NCI-H2029 (cell line): ENCODE results near the gene RAPGEF5.

ENCODE experiments used
- DNase-seq: peaks from one replicate; lab custom pipeline; 2025; lab: John Stamatoyannopoulos, UW

Gene RAPGEF5

GRCh38 chr7:22302951-22303423 lies 54.0 kb downstream of the RAPGEF5 start:
- no peak for DNase-seq

DNA sequence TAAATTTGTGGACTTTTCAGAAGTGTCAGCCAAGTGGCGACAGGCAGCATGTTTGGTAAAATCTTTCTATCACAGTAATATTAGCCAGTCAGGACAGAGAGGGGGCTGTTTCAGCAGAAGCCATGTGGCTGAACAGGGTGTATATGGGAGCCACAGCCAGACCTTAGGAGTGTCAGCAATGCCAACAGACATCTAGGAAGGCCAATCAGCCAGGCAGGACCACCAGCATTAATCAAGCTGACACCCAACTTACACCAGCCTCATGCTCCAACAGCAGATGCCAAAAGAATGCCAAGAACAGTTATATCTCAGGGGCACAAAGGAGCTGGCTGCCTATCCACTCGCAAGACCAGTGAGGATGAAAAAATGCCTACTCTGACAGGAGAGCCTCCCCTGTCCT lies 54.8 kb downstream of the RAPGEF5 start:
- DNase-seq = no peak

- DNase-seq = no peak
Observed at GRCh38 chr7:22301790-22302189, 55.2 kb downstream of the RAPGEF5 start.

- DNase-seq = no peak
Observed at GRCh38 chr7:22300839-22301238, 56.1 kb downstream of the RAPGEF5 start.

- no peak for DNase-seq
Observed at GRCh38 chr7:22296916-22297315, 60.0 kb downstream of the RAPGEF5 start.

DNA sequence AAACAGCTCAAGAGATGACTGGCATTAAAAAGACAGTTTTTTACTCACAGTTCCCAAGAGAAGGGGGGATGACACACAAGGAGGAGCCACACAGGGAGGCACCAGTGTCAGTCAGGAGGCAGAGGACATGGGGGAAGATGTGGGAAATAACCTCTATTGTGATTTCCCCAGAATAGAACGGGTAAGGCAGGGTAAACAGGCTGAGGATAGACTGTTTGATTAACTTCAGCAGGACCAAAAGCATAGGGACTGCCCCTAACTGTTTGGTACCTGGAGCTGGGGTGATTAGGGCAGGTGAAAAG lies 60.7 kb downstream of the RAPGEF5 start:
- no peak for DNase-seq

DNA sequence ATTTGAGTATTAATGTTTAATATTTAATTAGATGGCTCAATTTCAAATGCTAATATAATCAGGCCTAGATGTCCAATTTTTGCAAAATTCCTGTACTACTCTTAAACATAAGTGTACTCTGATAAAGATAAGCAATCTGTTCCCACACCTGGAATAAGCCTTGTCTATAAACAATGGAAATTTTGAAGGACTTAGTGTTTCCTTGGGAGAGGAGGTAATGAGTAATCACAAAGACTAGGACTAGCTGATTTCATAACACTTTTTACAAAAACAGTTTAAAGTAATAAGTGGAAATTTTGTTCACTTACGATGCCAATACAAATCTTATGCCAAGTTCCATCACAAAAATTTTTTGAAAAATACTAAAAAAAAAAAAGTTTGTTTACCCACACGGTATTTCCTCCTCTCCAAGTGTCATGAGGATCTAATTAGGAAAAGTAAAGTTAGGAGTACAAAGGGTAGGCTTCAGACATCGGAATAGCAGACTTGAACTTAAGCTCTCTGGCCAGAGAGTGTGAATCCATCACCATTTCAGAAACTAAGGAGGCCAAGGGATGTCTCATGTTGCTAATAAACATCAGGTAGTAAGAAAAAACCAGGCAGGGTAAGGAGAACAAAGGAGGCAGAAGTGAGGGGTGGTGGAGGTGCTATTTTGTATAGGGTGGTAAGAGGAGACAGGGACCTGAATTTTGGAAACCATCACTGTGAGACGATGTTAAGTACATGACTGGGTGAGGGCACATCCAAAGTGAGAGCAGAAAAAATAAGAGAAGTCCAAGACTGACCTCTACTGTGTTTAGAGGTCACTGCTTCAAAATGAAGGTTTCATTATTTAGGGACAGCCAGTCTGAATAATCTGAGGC lies 61.3 kb downstream of the RAPGEF5 start:
- DNase-seq = no peak

- DNase-seq = no peak
Observed at GRCh38 chr7:22292531-22292930, 64.4 kb downstream of the RAPGEF5 start.

- no peak for DNase-seq
Observed at GRCh38 chr7:22291977-22292376, 65.0 kb downstream of the RAPGEF5 start.

DNA sequence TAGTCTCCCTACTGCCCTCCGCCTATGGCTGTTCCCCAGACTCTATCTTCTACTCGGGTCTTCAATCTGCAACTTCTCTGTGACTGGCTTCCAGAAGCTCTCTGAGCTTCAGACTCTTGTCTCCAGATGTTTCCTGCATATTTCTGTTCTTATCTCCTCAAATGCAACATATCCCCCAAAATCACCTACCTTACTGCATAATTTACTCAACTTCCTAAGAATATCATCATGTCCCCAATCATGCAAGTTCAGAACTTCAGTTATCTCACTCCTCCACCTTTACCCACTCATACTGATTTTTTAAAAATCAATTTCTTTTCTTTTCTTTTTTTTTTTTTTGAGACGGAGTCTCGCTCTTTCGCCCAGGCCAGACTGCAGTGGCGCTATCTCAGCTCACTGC lies 68.8 kb downstream of the RAPGEF5 start:
- DNase-seq = no peak

- DNase-seq = no peak
Observed at GRCh38 chr7:22287412-22287811, 69.5 kb downstream of the RAPGEF5 start.

DNA sequence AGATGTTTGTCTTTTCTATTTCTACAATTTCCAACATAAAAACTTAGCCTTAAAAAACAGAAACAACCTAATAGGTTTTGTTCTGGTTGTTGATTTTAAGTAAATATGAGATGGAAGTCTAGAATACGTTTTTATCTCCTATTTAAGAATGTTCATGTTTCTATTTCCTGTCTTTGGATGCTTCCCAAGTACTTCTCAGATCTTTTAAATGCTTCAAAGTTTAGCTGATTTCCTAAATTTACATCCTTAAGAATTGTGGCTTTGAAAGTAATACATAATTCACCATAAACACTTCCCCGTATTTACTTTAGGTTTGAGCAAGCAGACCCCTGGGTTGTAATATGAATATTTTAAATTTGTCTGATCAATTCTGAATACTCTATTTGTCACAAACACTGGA lies 70.5 kb downstream of the RAPGEF5 start:
- no peak for DNase-seq

DNA sequence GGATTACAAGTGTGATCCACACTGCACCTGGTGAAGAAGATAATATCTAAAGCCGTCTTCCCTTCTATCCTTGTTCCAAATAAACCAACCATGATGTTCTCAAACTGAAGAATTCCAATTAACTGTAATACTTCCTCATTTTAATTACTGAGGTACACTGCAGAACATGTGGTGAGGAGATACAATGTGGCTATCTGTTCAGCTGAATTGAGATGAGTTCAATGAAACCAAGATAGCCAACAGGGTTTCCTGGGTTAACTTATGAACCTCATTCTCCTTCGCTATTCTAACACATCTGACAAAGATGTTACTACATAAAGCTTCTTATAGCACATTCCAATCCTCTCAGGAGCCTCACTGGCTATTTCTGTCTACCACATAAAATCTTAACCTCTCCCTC lies 75.5 kb downstream of the RAPGEF5 start:
- DNase-seq = no peak

DNA sequence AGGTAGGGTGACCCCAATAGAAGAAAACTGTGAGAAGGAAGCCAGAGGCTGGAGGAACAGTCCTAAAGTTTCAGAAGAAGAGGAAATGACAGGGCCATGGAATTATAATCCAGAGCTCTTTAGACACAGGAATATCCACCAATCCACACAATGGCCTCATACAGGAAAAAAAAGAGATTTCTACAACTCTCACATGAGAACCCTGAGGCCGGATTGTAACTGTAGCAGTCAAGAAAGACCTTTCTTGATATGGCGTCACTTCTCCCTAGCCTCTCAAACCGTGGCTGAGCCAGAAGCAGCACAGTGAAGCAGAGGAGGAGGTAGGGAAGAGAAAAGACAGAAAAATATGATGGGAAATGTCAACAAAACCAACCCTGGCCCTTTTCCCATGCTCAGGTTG lies 76.9 kb downstream of the RAPGEF5 start:
- no peak for DNase-seq

DNA sequence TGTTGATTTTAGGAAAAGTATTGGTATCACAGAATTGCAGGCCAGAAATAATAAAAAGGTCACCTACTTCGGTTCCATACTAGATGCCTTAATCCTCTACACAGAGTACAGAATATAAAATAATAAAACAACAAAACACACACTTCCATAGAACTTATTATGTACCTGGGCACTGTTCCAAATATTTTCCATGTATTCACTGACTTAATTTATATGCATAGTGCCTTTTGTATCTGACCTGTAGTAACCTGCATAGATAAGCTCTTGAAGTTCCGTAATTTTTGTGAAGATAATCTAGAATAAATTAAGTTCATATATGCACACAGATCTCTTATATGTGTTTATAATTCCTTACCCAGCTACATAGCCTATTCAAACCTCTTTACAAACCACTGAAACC lies 78.3 kb downstream of the RAPGEF5 start:
- peak; percentile 22 for DNase-seq

- DNase-seq = no peak
Observed at GRCh38 chr7:22277375-22277774, 79.6 kb downstream of the RAPGEF5 start.

DNA sequence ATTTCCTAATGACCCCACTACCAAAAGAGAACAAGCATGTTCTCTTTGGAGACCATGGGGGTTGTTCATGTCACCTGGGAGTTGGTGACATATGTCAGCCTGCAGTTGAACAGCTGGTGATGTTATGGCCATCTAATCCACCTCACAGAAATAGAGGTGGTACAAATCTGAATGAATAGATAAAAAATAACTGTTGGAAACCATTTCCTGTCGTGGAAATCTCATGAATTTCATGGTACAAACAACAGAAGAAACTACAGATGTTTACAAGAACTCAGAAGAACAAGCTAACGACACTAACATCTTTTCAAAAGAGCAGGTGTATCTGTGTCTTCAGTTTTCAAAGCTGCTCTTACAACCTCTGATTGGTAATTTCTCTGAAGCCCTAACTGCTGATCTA lies 81.3 kb downstream of the RAPGEF5 start:
- no peak for DNase-seq

- DNase-seq = no peak
Observed at GRCh38 chr7:22271311-22271710, 85.6 kb downstream of the RAPGEF5 start.

DNA sequence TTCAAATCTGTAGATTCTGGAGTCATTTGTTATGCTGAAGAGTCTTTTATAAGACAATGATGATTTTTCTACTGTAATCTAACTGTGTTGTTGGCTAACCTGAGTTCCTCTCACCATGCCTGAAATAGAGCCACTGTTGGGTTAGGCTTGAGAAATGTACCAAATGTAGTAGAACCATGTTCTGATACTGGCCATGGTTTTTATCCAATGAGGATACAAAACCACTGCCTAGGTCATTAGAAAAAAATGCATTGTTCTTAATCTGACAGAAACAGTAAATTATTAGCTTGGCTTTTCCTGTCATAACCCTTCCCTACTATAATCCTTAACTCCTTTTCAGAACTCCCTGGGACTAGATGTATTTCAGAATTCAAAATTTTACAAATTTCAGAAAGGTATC lies 86.6 kb downstream of the RAPGEF5 start:
- DNase-seq = no peak

DNA sequence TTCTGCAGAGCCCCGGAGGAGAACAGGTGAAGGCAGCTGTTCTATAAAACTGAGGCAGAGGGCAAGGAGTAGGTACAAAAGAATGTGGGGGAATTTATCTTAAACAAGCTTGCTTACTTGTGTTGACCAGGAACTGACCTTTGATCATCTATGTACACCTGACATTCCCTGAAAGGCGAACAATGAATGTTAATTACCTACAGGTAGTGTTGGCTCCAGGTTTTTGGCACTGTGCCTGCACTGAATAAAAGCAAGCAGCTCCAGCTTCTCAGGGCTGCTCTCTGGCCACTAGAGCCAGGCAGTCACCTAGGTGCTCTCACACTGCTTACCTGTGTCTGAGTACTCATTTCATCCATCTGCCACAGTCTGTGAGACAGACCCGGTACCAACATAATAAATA lies 87.0 kb downstream of the RAPGEF5 start:
- DNase-seq = peak; percentile 71

DNA sequence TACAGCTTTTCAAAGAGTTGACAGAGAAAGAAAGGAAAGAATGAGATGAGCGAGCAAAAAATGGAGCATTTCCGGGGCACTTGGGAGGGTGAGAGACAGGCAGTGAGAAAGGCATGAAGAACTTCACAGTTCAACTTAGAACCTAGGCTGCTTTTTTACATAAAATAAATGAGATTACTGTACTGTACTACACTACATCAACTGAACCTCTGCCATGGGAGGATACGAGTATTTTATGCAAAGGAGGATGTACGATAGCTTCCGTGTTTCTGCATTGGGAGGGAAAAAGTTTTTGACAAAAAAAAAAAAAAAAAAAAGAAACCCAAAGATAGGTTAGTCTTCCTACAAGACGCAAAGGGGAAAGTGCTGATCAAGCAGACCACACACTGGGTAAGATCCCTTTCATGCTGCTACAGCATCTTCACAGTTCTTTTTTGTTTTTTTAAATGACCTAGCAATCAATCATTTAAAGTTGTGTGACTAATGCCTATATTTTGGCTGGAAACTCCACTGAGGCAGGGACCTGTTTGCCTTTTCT lies 88.0 kb downstream of the RAPGEF5 start:
- DNase-seq = no peak

DNA sequence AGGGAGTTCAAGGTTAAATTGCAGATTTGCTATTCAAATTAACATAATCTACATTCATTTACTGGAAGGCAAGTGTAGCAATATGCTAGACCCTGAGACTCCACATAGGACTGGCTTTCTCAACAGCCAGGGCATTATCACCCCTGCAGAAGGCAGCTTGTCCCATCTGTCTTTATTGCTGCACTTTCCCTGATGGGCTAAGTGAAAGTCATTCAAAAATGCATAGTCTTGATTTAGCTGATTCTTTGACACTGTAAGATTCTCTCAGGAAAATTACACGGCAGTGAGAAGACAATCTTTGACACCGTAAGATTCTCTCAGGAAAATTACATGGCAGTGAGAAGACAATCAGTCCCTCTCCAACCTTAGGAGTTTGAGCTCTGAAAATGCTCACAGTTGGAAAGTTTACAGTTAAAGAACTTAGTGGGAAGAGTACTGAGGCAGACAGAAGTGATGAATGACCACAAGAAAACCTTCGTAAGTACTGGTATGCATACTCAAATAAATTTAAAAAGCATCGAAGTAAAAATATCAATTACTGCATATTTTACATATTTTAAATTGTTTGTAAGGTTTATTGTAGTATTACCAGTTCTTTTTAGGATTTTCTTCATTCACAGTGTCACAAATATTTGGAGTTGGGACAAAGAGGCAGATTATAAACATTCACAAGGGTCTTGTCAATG lies 88.9 kb downstream of the RAPGEF5 start:
- no peak for DNase-seq

DNA sequence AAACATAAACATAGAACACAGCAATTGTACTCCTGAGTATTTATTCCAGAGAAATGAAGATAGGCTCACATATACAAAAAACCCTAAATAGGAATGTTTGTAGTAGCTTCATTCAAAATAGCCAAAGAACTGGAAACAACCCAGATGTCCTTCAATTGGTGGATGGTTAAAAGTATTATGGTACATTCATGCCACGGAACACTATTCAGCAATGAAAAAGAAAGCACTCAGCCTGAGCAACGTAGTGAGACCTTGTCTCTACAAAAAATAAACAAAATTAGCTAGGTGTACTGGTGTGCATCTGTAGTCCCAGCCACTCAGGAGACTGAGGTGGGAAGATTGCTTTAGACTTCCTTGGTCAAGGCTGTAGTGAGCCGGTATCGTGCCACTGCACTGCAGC lies 94.4 kb downstream of the RAPGEF5 start:
- DNase-seq = no peak
